Skin epidermis (tissue), 12 donors: ENCODE data around the gene INHBC.

Experiments used
- H3K27ac ChIP-seq, 21 experiments: fragments of 200-600 bp; sonication (generic) in 11 of 21; one replicate each; pipeline ENCODE4 v1.5.0; 2020; ENCODE audit warnings: mild to moderate bottlenecking in 3 of 21, inconsistent platforms in 2 of 21, moderate library complexity in 2 of 21
- H3K4me3 ChIP-seq, 7 experiments: fragments of 200-600 bp; sonication (generic) in 2 of 7; one replicate each; pipeline ENCODE4 v1.5.0; 2020; ENCODE audit warnings: inconsistent platforms in 2 of 7, mild to moderate bottlenecking in 2 of 7, moderate library complexity in 1 of 7

INHBC gene

GRCh38 chr12:57497223-57498131 is 62.9 kb downstream of the INHBC start:
- no peak overlapping the region for H3K27ac ChIP-seq
- H3K4me3 ChIP-seq, result no peak overlapping the region

- no peak overlapping the region for H3K4me3 ChIP-seq
Observed at GRCh38 chr12:57498132-57498502, 63.5 kb downstream of the INHBC start.

GRCh38 chr12:57498571-57498970 is 64.0 kb downstream of the INHBC start:
- no peak overlapping the region for H3K27ac ChIP-seq
- no peak overlapping the region for H3K4me3 ChIP-seq

More at GRCh38 chr12:57498132-57498502, 63.5 kb downstream of the INHBC start:
- H3K27ac ChIP-seq, result no peak overlapping the region

DNA sequence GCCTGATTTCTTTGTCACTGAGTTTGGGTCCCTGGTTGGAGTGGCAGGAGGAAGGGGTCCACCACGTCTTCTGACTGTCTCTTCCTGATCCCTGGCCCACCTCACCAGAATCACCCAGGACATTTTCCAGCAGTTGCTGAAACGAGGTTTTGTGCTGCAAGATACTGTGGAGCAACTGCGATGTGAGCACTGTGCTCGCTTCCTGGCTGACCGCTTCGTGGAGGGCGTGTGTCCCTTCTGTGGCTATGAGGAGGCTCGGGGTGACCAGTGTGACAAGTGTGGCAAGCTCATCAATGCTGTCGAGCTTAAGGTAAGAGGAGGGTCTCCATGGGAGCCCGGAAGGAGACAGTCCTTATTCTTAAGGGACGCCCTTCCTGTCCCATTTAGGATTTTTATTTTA is 65.6 kb downstream of the INHBC start:
- no peak overlapping the region for H3K27ac ChIP-seq
- H3K4me3 ChIP-seq, result no peak overlapping the region
